HK-2 (cell line): ENCODE results near the gene MYO7B.

Source experiments
- DNase-seq: peaks from one replicate; pipeline ENCODE4 v3.0.0-alpha.2; 2018; ENCODE audit not compliant: unreplicated experiment

Gene MYO7B

DNA sequence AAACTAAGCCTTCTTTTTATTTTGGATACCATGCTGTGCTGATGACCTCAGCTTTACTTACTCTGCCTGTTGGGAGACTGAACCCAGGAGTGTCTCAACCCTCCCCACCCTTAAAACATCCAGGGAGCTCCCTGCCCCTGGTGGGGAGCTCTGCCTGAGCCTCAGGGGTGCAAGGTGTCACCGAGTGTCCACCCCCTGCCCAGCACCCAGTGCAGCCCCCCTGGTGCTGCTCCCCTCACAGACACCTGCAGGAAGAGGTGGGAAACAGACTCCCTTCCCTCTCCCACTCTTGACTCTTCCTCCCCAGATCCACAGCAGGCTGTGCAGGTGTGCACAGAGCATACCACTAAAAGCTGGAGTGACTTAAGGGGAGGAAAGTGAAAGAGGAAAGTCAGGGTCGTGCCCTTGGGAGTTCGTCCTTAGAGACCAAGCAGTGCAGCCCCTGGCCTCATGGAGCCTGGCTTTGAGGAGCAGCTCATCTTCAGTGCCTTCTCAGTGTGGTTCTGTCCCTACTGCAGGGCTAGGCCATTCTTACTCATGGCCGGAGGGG lies 51.3 kb downstream of the MYO7B start:
- no peak for DNase-seq

DNA sequence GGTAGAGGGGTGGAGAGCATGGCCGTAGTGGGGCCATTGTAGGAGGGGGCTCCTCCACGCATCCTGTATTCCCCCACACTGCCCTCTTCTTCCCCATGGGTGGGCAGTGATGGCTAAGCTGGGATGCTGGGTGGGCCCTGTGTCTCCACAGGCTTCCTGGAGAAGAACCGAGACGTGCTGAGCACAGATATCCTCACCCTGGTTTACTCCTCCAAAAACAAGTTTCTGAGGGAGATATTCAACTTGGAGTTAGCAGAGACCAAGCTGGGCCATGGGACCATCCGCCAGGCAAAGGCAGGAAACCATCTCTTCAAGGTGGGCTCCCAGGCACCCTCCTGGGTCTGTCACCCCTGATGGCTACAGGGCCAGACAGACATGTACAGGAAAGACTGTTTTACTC lies 52.8 kb downstream of the MYO7B start:
- no peak for DNase-seq

DNA sequence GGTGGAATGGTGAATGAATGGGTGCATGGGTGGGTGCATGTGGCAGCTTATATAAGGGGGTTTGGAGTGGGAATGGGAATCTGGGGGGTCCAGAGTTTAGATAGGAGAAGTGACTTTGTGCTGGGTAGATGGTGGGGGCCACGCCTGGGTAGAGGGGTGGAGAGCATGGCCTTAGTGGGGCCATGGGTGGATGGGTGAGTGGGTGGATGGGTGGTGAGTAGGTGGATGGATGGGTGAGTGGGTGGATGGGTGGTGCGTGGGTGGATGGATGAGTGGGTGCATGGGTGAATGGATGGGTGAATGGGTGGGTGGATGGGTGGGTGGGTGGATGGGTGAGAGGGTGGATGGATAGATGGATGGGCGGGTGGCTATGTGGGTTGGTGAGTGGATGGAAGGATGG lies 53.9 kb downstream of the MYO7B start:
- no peak for DNase-seq

DNA sequence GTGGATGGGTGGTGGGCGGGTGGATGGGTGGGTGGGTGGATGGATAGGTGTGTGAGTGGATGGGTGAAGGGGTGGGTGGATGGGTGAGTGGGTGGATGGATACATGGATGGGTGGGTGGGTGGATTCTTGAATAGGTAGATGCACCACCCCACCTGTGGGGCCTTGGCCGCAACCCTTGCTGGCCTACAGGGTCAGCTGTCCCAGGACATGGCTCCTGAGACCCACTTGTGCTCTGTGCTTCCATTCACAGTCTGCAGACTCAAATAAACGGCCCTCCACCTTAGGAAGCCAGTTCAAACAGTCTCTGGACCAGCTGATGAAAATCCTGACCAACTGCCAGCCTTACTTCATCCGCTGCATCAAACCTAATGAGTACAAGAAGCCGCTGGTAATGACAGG lies 54.4 kb downstream of the MYO7B start:
- no peak for DNase-seq

DNA sequence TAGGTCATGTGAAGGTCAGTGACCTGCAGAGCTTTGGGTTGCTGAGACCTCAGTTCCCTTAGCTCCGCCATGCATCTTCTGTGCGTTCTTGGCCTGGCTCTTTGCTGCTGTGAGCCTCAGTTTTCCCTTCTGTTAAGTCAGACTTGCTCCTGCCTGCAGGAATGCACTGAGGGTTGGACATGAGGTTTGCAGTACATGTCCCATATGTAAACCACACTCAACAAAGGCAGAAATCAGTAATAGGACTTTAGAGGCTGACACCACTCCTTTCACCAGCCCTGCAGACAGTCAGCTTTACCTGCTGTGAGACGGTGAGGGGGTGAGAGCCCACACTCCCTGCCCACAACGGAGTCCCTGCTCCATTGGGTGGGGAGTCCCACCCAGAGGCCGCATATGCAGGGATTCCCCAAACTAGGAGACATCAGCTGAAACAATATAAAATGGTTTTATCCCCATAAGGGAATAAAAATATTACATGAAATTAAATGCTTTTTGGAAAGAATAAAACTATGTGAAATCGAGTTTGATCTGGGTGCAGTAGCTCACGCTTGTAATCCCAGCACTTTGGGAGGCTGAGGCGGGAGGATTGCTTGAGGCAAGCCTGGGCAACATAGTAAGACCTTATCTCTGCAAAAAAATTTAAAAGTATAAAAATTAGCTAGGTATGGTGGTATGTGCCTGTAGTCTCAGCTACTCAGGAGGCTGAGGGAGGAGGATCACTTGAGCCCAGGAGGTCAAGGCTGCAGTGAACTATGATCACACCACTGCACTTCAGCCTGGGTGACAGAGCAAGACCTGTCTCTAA lies 55.1 kb downstream of the MYO7B start:
- DNase-seq: no peak

DNA sequence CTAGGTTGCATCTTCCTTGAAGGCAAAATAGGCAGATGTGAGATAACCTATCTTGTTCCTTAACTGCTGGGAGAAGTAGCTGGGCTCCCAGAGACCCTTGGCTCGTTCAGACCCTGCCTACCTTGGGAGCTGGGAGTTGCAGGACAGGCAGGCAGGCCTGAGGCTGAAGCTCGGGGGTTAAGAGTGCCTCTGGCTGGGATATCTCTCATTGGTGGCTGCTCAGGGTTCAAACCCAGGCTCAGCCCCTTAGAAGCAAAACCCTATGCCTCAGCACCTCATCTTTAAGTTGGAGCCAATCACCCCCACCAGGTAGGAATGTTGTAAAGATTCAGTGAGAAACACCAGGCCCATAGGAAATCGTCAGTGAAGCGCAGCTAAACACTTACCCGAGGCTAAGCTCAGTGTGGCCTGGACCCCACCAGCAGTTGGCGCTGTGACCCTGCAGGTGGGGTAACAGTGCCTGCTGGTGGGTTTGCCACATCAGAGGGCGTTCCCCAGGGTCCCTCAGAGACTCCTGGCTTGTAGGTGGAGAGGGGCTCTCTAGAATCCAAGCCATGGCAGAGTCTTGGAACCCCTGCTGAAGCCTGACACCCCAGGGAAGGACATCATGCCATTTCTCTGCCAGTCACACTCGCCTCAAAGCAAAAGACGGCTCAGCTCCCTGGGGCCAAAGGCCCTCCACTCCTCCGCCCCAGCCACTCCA lies 55.9 kb downstream of the MYO7B start:
- DNase-seq: peak; percentile 49

DNA sequence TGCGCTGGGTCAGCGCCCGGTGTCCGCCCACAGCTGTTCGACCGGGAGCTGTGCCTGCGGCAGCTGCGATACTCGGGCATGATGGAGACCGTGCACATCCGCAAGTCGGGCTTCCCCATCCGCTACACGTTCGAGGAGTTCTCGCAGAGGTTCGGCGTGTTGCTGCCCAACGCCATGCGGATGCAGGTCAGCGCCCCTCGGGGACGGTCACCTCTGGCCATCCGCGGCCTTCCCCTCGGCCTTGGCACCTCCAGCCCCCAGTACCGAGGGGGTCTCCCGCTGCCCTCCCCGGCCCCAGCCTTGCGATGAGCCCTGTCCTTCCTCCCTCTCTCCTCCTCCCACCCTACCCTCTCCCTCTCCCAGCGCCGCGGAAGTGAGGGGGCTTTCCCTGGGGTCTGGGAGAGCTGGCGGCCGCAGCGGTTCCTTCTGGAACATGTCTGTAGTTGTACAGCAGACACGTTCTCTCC lies 57.3 kb downstream of the MYO7B start:
- no peak for DNase-seq

DNA sequence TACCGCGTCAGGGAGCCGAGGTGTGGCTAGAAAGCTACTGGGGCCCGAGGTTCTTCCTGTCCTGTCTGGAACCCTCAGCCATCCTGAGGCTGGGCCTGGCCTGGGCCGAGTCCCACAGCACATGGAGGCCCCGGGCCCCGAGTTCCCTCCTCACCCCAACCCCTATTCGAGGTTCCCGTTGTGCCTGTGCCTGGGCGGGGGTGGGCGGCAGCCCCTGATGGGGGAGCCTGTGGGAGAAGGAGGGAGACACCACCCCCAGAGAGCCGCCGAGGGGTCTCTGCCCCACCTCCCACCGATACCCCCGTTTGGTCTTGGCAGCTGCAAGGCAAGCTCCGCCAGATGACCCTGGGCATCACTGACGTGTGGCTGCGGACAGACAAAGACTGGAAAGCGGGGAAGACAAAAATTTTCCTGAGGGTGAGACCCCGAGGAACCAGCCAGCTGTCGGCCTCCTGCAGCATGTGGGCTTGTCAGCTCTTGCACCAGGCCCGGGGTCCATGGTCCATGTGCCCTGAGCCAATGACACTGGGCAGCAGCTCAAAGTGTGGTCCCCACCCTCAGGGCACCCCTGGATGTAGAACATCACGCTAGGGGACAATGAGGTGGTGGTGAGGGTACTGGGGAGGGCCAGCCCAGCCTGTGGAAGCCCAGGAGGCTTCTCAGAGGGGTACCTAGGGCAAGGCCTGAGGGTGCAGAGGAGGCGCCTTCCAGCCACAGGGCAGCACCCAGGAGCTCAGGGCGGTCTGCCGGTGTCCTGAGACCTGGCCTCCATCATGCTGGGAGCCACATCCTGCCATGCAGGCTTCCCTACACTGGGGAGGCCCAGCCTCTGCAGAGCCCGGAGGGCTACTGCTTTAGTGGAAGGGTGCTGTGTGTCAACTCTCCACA lies 58.0 kb downstream of the MYO7B start:
- no peak for DNase-seq

DNA sequence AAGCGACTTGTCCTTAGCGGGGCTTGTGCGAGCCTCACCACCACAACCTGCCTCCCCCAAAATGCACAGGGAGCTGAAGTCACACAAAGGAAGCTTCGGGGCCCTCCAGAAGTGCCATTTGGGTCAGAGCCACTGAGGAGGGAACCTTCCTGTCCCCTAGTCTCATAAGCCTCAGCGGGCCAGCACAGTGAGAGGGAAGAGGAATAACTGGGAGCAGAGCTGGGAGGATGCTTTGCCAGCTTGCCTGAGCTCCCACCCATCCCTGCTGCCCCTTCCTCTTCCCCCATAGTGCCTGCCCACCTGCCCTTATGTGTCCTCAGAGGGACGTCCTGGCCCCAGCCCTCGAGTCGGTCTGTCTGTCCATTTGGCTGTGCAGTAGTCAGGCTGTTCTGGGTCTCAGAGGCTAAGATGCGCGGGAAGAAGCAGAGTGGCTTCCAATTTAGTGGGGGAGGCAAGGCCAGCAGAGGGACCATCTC lies 58.7 kb downstream of the MYO7B start:
- no peak for DNase-seq

DNA sequence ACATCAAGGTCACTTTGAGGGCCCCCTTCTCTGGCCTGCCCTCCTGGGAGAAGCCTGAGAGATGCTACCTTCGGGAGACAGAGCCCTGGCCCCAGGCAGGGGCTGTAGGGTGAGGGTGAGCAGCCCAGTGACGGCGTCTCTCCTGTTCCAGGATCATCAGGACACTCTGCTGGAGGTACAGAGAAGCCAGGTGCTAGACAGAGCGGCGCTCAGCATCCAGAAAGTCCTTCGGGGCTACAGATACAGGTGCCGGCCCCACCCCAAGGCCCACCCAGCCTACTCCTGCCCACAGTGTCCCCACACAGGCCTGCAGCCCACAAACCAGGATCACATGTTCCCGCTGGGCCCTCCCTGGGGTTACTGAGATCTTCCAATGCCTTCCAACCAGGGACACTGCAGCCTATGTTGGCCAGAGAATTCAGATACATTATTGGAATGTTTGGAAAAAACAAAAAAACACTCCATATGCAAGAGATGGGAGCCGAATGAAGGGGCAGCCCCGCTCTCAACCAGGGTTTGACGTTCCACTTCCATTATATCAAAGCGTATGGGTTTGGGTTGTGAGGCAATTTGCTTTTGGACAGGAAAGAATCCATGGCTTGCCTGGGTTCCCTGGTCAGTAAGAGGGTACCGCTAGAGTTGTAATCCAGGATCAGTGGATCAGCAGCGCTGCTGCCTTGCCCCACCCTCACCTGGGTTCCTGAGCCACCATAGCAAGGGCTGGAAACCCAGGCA lies 61.0 kb downstream of the MYO7B start:
- no peak for DNase-seq

DNA sequence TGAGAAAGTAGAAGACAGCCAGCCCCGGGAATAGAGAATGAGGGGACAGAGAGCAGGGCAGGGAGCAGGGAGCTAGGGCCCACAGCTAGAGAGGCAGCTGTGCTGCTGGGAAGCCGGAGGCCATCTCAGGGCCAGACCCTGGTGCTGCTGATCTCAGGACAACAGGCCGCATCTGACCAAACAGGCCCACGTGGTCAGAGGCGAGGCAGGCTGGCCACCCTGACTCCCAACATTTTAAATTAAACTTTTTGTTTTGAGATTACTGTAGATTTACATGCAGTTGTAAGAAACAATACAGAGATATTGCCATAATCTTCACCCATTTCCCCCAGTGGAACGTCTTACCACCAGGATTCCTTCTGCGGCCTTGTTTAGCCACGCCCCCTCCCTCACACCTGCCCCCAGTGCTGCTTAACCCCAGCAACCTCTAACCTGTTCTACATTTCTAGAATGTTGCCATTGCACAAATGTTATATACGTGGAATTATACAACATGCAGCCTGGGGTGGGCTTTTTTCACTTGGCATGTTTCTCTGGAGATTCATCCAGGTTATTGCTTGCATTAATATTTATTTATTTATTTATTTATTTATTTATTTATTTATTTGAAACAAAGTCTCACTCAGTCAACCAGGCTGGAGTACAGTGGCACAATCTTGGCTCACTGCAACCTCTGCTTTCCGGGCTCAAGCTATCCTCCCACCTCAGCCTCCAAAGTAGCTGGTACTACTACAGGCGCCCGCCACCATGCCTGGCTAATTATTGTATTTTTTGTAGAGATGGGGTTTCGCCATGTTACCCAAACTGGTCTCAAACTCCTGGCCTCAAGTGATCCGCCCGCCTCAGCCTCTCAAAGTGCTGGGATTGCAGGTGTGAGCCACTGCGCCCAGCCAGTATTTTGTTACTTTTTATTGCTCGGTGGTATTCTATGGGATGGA lies 61.8 kb downstream of the MYO7B start:
- no peak for DNase-seq

DNA sequence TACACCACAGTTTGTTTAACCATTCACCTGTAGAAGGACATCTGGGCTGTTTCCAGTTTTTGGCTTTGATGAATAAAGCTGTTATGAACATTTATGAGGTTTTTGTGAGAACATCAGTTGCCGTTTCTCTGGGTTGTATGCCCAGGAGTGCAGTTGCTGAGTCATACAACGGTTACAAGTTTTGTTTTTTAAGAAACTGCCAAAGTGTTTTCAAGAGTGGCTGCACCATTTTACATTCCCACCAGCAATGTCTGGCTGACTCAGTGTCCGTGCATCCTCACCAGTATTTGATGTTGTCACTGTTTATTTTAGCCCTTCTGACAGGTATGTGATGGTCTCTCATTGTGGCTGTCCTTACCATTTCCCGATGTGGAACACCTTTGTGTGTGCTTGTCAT lies 62.5 kb downstream of the MYO7B start:
- DNase-seq: no peak

DNA sequence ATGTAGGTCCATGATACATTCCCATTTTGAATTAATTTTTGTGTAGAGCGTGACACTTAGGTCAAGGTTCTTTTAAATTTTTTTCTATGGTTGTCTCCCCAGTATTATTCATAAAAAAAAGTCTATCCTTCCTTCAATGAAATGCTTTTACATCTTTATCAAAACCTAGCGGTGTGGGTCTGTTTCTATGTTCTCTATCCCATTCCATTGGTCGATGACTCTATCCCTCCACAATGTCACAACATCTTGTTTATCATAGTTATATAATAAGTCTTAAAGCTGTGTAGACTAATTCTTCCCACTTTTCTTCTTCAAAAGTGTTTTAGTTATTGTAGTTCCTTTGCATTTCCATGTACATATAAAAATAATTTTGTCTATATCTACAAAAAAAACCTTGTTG lies 63.2 kb downstream of the MYO7B start:
- DNase-seq: no peak

DNA sequence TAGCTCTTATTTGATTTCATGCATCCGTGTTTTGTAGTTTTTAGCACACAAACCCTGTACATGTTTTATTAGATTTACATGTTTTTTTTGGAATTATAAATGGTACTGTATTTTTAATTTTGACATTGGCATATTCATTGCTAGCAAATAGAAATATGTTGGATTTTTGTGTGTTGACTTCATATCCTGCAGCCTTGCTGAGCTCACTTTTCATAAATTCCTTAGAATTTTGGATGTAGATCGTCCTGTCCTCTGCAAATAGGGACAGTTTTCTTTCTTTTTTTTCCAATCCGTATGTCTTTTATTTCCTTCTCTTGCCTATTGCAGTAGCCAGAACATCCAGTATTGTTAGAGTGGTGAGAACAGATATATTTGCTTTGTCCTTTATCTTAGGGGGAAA lies 63.7 kb downstream of the MYO7B start:
- DNase-seq: no peak

DNA sequence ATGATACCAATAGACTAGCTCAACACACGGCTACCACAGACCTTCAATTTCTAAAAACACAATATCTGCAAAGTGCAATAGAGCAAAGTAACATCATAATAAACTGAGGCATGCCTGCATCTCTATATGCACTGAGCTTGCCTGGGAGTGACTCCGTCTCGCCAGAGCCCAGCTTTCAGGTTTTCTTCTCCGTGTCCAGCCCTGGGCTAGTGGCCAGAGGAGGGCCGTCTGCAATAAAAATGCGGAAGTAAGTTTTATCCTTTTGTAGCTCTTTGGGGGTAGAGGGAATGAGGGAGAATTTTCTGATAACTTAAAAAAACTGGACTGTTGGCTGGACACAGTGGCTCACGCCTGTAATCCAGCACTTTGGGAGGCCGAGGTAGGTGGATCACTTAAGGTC lies 69.5 kb downstream of the MYO7B start:
- DNase-seq: no peak

DNA sequence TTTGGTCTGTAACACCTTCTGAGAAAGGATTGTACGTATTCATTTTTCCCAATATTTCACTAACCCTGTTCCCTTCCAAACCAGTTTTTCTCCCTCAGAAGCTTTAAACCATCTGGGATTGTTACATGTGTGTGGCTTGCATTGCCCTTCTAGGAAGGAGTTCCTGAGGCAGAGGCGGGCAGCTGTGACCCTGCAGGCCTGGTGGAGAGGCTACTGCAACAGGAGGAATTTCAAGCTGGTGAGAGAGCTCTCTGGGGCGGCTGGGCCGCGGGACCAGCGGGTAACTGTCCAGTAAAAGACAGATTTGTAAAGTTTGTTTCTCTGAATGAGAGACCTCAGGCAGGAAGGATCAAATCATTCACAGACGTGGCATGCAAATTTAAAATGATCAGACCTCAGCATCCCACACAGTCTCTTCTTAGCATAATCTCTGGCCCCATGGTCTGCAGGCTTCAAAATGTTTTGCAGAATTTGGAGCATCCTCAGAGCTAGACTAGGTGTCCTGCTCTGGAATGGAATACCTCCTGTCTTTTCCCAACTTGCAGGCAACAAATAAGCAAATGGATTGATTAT lies 70.3 kb downstream of the MYO7B start:
- DNase-seq: no peak

DNA sequence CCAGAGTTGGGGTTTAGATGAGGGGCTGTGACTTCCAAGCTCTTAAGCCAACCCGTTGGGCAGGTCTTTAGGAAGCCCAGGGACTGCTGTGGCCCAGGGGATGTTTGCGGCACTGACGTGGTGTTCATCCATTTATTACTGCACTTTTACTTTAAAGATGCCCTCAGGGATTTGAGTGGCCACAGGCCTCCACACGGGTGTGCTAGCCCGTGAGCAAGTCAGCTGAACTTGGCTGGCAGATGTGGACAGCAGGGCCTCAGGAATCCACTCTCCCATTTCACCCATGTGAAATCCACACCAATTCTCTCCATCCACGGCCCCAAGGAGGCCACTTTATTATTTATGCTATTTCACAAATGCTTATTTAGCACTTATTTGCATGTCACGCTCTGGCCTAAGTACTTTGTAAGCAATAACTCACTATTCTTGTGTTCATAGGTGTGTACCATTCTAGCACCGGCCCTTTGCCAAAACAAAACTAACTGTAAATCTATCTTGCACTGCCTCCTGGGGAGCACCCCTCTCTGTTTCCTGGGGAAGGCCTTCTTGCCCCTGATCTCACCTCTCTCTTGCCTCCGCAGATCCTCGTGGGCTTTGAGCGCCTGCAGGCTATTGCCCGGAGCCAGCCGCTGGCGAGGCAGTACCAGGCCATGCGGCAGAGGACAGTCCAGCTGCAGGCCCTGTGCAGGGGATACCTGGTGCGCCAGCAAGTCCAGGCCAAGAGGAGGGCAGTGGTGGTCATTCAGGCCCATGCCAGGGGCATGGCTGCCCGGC lies 71.3 kb downstream of the MYO7B start:
- DNase-seq: no peak

DNA sequence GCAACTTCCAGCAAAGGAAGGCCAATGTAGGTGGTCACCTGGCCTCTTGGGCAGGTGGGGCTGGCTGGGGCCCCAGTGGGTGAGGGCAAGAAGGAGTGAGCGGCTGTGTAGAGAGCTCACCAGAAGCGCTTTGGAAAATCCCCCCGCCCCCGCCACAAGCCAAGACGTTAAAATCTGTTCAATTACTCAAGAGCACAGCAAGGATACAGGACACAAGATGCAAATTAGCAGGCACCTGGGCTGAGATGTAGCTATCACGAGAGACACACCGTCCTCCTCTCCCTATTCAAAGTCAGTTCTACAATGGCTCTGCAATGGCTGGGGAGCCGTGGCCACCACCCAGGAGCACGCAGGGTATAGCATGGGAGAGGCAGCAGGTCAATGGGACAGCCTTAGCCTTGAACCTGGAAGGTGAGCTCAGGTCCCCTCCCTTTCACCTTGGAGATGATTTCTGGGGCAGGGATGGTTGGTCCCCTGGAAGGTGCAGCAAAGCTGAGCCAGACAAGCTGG lies 72.0 kb downstream of the MYO7B start:
- no peak for DNase-seq
